GM06990 (cell line): ENCODE measurements around the gene PSD.

Source experiments
- DNase-seq: peaks from one replicate; pipeline ENCODE4 v3.0.0-alpha.2; 2011; ENCODE audit not compliant: insufficient read length; ENCODE audit errors: extremely low read depth
- H3K27me3 ChIP-seq: replicated peaks from 2 replicates; pipeline ENCODE4 v1.6.0; 2011; ENCODE audit warnings: low read length; ENCODE audit not compliant: control insufficient read depth, insufficient read depth
- H3K36me3 ChIP-seq: 2 replicates; pipeline ENCODE4 v1.5.1; 2011; ENCODE audit warnings: low read length; ENCODE audit not compliant: control insufficient read depth, insufficient read depth
- H3K4me3 ChIP-seq: replicated peaks from 2 replicates; pipeline ENCODE4 v1.5.1; 2011; ENCODE audit warnings: low read depth, mild to moderate bottlenecking, control low read depth, low read length
- TF ChIP-seq, protein P1 (sequence below): IDR thresholded peaks from 2 replicates; pipeline ENCODE4 v1.5.1; 2011; ENCODE audit warnings: low read length, control low read depth, mild to moderate bottlenecking, inconsistent platforms; ENCODE audit not compliant: insufficient read depth, poor library complexity, severe bottlenecking

PSD gene

DNA sequence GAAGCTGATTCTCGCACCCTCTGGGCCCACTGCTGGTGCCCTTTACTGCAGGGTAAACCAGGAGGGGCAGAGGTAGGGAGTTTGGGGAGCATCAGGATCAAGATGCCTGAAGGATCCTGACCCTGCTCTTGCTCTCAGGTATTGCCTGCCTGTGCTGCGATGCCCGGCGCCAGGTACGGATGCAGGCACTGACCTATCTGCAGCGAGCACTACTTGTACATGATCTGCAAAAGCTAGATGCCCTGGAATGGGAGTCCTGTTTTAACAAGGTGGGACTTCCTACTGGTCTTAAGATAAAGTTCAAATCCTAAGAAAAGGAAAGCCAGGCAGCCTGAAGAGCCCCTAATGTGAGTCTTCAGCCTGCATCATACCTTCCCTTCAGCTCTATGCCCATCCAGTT is 39.2 kb downstream of the PSD start:
- Histone ChIP-seq H3K36me3 (peaks cover 39% of the 10 kb centered on the region), H3K27me3 (no peaks in the 10 kb centered on the region), H3K4me3 (no peak overlapping the region)
- TF ChIP-seq, protein P1, sequence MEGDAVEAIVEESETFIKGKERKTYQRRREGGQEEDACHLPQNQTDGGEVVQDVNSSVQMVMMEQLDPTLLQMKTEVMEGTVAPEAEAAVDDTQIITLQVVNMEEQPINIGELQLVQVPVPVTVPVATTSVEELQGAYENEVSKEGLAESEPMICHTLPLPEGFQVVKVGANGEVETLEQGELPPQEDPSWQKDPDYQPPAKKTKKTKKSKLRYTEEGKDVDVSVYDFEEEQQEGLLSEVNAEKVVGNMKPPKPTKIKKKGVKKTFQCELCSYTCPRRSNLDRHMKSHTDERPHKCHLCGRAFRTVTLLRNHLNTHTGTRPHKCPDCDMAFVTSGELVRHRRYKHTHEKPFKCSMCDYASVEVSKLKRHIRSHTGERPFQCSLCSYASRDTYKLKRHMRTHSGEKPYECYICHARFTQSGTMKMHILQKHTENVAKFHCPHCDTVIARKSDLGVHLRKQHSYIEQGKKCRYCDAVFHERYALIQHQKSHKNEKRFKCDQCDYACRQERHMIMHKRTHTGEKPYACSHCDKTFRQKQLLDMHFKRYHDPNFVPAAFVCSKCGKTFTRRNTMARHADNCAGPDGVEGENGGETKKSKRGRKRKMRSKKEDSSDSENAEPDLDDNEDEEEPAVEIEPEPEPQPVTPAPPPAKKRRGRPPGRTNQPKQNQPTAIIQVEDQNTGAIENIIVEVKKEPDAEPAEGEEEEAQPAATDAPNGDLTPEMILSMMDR: no peak
- DNase-seq: no peak

DNA sequence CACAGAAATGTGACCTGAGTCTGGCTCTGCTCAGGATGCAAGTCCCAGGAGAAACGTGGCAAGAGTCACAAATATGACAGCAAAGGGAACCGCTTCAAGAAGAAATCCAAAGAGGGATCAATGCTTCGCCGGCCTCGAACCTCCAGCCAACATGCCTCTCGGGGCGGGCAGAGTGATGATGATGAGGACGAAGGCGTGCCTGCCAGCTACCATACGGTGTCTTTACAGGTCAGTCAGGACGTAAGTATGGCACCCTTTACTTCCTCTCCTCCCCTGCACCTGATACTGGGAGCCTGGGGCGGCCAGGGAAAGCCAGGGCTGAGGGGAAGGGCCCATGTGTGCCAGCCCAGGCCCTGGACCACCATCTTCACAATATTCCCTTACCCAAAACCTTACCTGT is 41.7 kb downstream of the PSD start:
- H3K27me3 ChIP-seq: no peaks in the 10 kb centered on the region
- H3K4me3 ChIP-seq: no peak overlapping the region
- DNase-seq: no peak
- TF ChIP-seq, protein P1: no peak
- peaks cover 30% of the 10 kb centered on the region for H3K36me3 ChIP-seq

DNA sequence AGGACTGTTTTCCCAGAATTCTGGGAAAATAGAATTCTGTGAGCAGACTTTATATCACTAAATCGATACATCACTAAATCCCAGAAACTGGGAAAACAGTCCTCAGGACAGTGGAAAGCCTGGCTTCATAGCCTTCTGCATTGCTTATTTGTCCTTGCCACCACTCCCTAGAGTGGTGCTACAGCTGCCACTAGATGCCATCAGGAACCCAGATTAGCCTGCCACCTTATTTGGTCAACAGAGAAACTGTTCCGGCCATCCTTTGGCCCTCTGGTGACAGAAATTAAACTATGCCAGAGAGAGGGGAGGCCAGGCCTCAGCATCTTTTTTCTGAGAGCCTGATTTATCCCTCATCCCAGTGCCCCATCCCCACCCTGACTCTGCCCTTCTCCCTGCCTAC is 42.7 kb downstream of the PSD start:
- no peak for DNase-seq
- TF ChIP-seq, protein P1: no peak
- H3K4me3 ChIP-seq: no peak overlapping the region
- H3K27me3 ChIP-seq: no peaks in the 10 kb centered on the region
- peaks cover 29% of the 10 kb centered on the region for H3K36me3 ChIP-seq

DNA sequence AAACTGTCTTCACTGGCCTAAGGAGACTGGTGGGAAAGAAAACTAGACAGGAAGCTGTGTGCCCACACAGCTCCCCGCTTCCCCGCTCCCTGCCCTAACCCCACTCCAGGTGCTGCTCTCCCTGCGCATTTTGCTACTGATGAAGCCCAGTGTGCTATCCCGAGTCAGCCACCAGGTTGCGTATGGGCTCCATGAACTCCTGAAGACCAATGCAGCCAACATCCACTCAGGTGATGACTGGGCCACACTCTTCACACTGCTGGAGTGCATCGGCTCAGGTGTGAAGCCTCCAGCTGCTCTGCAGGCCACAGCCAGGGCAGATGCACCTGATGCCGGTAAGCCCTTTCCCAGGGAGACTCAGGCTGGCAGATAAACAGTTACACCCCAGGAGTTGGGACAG is 43.3 kb downstream of the PSD start:
- Histone ChIP-seq H3K36me3 (peaks cover 32% of the 10 kb centered on the region), H3K27me3 (no peaks in the 10 kb centered on the region), H3K4me3 (no peak overlapping the region)
- DNase-seq: no peak
- TF ChIP-seq, protein P1: no peak

DNA sequence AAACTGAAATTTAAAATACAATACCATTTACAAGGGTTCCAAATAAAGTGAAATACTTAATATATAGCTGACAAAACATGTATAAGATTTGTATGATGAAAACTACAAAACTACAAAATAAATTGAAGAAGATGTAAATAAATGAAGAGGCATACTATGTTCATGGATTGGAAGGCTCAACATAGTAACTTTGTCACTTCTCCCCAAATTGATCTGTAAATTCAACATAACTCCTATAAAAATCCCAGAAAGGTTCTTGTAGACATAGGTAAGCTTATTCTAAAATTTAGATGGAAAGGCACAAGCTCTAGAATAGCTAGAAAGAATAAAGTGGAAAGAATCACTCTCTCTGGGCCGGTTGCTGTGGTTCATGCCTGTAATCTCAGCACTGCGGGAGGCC is 47.3 kb downstream of the PSD start:
- TF ChIP-seq, protein P1: no peak
- no peak for DNase-seq
- Histone ChIP-seq H3K36me3 (peaks cover 38% of the 10 kb centered on the region), H3K27me3 (no peaks in the 10 kb centered on the region), H3K4me3 (no peak overlapping the region)

DNA sequence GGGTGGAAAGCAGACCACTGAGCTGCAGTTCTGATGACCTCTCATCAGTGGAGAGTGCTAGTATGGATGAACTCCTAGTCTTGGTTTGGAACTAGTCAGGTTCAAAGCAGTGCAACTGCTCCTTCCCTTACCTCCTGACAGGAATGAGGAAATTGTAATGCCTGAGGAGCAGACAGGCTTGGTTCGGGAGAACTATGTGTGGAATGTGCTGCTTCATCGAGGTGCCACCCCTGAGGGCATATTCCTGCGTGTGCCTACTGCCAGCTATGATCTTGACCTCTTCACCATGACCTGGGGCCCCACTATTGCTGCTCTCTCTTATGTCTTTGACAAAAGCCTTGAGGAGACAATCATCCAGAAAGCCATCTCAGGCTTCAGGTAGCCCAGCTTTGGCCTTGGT is 50.5 kb downstream of the PSD start:
- Histone ChIP-seq H3K36me3 (peaks cover 47% of the 10 kb centered on the region), H3K4me3 (no peak overlapping the region)
- DNase-seq: no peak

More for the DNA sequence above, 50.5 kb downstream of the PSD start:
- TF ChIP-seq, protein P1: no peak
- no peaks in the 10 kb centered on the region for H3K27me3 ChIP-seq
